Activated CD4-positive, alpha-beta T cell treated with anti-CD3 and anti-CD28 coated beads, Interleukin-2, Interleukin-6, amounts not matched to agents 100 ng/mL and 50 ng/mL, durations not matched to agents 16 hours and 8 hours (primary cell): ENCODE measurements around the gene ASCL4.

ENCODE experiments used
- DNase-seq: peaks from one replicate; pipeline ENCODE4 v3.0.0-alpha.2; 2020

ASCL4 gene

GRCh38 chr12:107779077-107779831 is 4.8 kb downstream of the ASCL4 start:
- DNase-seq: no peak

- DNase-seq: no peak
Measured at GRCh38 chr12:107780298-107780697, 5.8 kb downstream of the ASCL4 start.

- no peak for DNase-seq
Measured at GRCh38 chr12:107782067-107782466, 7.6 kb downstream of the ASCL4 start.

GRCh38 chr12:107783406-107784376 is 9.2 kb downstream of the ASCL4 start:
- DNase-seq: no peak

GRCh38 chr12:107788281-107788680 is 13.8 kb downstream of the ASCL4 start:
- no peak for DNase-seq

GRCh38 chr12:107788690-107789458 is 14.4 kb downstream of the ASCL4 start:
- DNase-seq: no peak

DNA sequence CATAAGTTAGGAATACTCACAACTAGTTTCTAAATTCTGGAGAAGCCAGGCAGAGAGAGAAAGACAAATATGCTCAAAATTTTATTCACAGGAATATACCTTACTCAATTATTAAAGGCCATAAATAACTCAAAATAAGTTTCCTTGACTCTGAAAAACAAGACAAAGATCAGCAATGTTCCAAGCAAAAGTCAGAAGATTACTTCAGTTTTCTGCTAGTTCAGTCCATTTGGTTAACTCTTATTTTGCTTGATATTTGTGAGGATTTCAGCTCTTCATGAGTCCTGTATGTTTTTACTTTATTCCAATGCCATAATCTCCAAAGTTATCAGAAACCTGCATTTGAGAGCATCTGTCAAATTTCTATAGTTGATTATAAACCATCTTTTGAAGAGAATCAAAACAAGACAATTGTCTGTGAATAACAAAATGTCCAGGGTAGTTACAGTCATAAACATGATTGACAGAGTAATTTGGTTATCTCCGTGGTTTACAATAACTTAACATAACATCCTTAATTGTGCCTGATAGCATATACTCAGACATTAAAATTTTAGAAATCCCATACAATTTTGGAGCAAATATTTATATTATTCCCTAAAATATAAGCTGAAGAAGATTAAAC is 17.1 kb downstream of the ASCL4 start:
- DNase-seq: no peak

DNA sequence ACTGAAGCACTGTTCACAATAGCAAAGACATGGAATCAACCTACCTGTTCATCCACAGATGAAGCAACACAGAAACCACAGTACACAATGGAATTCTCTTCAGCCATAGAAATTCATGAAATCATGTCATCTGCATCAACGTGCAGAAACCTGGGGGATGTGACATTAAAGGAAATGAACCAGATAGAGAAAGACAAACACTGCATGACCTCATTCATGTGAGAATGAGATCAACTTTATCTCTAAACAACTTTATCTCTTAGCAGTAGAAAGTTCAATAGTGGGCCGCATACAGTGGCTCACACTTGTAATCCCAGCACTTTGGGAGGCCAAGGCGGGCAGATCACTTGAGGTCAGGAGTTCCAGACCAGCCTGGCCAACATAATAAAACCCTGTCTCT is 19.9 kb downstream of the ASCL4 start:
- no peak for DNase-seq

GRCh38 chr12:107798580-107798979 is 24.1 kb downstream of the ASCL4 start:
- DNase-seq: no peak

GRCh38 chr12:107801150-107801549 is 26.6 kb downstream of the ASCL4 start:
- DNase-seq: no peak

DNA sequence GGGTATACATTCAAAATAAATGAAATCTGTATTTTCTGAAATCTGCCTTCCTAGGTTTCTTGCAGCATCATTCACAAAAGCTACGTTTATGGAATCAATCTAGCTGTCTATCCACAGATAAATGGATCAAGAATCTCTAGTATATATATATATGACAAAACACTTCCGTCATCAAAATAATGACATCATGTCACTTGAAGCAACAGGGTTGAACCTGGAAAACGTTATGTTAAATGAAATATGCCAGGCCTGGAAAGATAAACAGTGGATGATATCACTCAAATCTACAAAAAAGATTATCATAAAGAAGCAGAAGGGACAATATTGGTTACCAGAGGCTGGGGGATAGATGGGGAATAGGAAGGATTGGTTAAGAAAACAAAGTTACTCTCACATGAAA is 28.6 kb downstream of the ASCL4 start:
- DNase-seq: no peak

DNA sequence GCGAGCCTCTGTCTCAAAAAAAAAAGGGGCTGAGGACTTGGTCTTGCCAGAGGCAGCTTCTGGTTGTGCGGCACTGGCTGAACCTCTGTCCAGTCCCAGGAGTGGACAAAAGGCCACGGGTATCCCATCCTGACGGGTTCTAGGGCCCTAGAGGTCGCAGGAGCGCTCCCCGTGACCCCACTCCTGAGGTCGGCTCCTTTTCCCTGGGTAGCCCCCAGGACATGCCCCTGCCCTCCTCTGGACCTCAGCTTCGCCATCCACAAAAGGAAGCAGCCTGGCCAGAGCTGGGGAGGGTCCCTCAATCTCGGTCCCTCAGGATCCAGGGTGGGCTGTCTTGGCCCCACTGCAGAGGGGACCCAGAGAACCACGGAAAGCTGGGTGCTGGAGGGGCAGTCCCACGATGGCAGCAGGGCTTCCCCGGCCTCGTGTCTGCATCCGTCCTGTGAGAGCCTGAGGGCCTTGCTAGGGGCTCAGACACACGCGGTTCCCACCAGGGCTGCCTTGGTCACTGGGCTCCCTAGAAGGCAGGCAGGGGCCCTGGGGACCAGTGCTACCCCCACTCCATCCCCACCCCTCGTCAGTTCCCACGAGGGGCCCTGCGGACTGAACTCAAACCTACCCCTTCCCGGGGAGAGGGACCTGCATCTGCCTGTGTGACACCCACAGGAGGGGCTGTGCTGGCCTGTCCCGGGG is 31.1 kb downstream of the ASCL4 start:
- no peak for DNase-seq

GRCh38 chr12:107807471-107808150 is 33.1 kb downstream of the ASCL4 start:
- no peak for DNase-seq

- DNase-seq: no peak
Measured at GRCh38 chr12:107817250-107817649, 42.7 kb downstream of the ASCL4 start.

GRCh38 chr12:107818984-107819383 is 44.5 kb downstream of the ASCL4 start:
- DNase-seq: no peak

GRCh38 chr12:107822356-107822755 is 47.9 kb downstream of the ASCL4 start:
- DNase-seq: no peak
